Embryonic facial prominence (tissue), 1 donor: Measurements from ENCODE around the gene IQCK.

Source experiments
- DNase-seq: peaks from one replicate; pipeline ENCODE4 v3.0.0-alpha.2; 2016; ENCODE audit errors: extremely low spot score

The IQCK gene

DNA sequence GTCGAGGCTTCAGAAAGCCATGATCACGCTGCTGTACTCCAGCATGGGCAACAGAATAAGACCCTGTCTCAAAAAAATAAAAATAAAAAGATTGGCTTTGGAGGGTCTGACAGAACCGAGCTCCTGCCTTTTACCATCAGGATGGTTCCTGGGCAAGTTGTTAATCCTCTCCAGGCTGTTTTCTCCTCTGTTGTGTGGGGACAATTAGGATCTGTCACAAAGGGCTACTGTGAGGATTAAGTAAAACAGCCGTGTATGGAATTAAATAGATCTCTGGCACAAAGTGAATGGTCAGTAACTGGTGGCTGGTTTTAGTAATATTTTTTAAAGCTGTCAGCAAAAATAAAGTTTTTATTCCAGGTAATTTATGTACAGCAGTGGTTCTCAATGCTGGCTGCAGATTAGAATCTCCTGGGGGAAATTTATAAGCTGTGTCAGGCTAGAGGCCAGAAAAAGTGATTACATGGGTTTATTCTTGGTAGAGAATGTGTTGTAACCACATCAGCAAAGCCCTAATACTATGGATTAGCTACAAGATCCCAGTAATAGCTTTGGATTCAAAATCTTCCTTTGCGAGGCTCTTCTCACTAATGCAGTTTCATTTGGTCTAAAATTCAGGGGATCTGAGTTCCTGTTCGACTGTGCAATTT lies 119.4 kb downstream of the IQCK start:
- DNase-seq: no peak

DNA sequence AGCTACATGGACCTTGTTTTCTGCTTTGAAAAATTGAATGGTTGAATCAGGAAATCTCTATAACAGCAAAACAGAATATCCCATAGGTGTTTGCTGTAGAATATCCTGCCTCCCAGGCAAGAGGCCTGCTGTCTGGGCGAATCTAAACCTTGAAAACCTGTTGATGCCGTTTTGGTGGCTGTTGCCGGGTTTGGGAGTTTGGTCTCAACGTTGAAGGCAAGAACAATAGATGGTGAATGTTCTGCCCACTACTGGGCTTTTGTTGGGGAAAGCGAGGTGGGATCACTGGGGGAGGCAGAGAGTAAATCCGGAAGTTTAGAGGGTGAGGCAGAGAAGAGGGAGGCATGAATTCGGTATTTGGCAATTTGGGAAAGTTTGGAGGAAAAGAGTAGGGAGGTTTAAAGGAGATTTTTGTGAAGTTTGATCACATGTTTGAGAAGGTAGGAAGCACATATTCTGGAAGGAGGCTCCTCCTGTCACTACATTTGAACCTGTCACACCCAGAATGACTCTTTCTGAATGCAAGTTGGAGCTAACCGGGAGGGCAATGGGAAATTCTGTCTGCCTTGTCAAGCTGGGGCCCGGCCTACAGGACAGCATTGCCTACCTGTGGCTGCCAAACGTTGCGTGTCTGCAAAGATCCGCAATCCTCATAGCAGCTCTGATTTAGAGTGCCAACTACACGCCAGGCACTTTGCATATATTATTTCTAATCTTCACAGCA lies 120.1 kb downstream of the IQCK start:
- no peak for DNase-seq

DNA sequence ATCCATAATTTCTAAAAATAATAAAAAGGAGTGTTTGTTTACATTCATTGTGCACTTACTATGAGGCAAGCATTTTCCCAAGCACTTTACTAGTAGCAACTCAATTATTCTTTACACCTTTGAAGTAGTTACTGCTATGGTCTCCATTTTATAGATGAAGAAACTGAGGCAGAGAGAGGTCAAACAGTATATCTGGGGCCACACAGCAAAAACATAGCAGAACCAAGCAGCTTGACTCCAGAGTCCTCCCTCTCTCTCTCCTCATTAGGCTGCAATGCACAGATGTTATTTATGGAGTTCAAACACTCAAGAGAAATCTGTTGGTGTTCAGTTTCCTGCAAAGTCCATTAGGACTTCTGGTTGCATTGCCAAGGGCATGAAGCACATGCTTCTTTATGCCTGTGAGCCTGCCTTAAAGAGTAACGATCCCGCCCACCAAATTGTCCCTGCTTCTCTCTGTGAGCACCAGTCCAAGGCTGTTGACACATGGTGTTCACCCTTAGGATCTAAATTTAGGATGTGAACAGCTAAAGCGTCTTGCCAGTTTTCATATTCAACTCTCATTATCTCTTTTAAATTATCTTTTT lies 122.5 kb downstream of the IQCK start:
- no peak for DNase-seq

DNA sequence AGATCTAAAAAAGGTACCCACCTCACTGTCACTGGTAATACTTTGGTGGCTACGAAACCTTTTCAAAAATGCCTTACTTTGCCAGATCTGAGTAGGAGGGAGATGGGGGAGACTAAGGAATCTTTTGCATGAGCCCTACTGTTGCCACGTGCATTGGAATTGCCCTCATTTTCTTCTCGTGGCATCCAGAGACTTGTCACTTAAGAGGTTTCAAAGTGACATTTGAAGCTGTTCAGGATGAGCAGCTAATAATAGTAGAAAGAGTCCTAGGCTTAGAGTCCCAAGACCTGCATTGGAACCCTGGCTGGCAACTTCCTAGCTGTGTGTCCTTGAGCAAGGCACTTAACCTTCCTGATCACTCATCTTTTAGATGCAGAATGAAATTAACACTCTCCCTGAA lies 123.1 kb downstream of the IQCK start:
- no peak for DNase-seq

DNA sequence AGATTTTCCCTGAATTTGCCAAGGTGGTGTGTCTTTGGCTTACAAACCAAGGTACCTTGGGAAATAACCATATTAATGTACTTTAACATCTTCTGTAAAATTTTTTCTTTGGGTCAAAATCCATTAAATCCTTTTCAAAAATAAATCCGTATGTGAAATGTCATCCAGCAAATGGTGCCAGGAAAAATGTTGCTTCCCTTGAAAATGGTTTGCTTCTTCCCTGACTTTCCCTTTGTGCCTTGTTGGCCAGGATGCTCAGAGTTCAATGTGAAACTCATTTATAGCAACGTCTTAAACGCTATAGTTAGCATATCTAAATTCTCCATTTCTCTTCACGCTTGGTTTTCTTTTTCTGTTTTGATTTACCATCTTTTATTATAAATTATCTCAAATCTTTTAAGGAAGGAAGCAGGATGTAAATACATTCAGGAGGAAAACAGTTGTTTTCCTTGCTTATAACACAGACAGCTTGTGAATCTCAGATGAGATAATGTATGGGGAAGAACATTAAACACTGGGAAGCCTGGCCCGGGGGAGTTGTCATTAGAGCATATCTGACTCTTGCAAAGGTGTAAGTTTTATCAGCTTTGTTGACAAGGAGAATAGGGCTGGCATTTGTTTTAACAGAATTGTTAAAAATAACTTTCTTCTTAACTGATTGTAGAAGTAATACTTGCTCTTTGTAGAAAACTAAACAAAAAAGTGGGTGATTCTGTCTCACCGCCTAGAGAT lies 124.5 kb downstream of the IQCK start:
- DNase-seq: no peak

DNA sequence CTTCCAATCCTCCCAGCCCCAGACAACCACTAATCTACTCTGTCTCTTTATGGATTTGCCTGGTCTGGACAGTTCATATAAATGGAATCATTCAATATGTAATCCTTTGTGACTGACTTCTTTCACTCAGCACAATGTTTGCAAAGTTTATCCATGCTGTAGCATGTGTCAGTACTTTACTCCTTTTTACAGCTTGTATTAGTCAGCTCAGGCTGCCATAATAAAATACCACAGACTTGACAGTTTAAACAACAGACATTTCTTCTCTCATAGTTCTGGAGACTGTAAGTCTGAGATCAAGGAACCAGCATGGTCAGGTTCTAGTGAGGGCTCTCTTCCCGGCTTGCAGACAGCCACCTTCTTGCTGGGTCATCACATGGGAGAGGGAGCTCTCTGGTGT lies 125.3 kb downstream of the IQCK start:
- no peak for DNase-seq

DNA sequence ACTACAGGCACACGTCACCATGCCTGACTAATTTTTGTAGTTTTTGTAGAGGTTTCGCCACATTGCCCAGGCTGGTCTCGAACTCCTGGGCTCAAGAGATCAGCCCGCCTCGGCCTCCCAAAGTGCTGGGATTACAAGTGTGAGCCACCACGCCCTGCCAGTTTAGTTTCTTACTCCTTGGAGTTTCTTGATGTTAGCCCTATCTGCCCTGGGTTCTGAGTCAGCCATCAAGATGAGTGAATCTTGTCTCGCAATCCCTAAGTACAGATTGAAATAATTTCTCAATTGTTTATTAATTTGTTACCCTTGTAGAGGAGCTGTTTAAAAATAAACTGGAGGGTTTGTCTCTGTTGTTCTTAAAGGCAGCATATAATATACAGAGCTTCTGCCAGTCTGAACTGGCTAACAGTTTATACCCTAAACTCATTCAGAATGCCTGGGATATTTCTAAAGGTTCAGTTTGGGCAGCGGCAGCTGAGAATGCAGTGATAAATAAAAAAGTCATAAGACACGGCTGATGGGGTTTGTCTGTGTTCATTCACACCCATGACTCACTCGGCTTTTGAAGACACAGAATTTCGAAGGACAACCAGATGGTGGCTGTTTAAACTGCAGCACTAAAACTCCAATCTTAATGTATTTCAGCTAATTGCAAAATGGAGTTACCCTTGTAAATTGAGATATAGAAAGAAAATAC lies 127.0 kb downstream of the IQCK start:
- no peak for DNase-seq

DNA sequence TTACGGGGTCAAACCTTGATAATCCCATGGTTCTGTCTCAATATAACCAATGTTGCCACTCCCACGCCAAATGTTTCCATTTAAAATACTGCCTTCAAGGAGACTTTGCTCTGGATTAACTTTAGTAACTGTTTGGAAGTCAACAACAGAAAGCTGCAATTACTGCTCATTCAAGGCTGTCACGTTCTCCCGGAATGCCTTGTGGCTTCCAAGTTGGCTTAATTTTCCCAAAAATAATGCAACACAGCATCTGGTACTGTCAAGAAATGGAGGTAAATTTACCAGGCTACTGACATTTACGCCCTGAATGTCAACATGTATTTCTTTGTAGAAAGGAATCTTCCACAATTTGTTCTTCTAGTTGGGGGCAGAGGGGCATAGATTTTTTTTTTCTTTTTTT lies 128.4 kb downstream of the IQCK start:
- DNase-seq: no peak

DNA sequence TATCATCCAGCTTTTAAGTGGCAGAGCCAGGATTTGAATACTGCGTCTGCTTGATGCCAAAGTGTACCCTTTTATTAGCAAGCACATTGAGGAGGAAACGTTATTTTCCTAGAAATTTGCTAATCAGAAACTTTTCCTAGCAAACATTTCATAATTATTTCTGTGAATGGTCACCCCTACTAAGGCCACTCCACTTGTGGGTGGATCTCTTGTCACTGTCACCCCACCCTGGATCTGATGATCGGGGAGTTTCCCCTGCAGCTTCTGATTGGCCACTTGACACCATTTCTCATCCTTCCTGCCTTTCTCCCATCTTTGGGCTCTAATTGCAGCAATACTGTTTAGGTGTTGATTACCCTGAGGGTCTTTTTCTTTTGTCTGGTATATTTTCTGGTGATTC lies 130.7 kb downstream of the IQCK start:
- DNase-seq: no peak

DNA sequence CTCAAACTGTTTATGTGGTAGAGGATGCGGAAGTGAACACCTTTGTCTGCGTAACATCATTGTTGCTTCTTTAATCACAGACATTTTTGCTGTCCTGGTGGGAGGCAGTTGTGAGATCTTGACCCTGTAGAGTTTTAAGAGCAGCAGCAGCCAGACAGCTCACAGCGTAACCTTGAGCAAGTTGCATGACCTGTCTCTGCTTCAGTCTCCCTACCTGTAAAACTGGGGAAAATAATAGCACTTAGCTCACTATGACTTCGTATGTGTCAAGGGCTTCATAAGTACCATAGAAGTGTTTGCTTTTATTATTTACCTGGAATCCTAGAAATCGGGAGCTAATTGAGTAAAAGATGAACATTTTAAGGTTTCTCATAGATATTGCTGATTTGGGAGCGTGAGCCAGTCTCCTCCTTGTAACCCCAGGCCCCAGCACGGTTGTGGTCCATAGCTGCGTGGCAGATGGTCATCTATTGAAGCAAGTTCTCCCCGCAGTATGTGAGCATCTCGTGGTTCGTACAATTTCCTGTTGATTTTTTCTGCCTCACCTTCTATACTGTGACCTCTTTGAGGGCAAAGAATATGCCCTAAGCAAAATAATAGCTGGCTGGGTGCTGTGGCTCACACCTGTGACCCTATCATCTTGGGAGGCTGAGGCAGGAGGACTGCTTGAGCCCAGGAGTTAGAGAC lies 132.2 kb downstream of the IQCK start:
- DNase-seq: no peak

DNA sequence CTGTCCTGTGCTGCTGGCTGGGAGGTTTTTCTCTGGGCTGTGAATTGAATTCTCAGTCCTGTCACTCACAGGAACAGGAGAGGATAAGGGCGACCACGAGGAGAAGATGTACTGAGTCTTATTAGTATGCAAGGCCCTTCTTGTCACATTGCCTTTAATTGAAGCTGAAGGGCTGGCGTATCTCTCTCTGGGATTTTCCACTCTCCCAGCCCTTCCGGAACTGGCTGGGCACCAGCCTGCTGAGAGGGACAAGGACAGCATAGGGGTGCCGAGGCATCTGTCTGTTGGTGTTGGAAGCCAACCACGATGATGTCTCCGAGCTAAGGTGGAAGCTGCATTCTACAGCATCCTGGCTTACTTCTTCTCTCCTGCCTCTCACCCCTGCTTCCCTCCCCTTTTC lies 133.4 kb downstream of the IQCK start:
- no peak for DNase-seq

DNA sequence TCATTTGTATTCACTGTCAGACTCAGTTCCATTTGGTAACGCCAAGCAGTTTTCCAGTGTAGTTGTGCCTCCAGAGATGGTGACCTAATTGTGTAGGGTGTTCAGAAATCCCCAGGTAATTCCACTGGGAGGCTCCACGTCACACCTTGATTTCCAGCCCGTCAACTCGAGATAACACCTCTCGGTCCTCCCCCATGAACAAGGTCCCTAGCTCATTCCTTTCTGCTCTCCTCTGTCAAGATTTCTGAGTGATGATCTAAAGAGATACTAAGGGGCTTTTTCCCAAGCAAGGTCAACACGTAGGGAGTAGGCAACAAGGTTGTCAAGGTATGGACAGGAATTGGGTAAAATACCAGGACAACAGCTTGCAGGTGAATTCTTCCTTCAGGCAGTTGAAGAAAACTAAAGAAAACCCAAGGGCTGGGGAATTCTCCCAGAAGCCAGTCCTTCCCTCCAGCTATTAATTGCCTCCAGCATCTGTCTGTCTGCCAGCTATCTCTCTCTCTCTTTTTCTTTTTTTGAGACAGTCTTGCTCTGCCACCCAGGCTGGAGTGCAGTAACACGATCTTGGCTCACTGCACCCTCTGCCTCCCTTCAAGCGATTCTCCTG lies 135.2 kb downstream of the IQCK start:
- no peak for DNase-seq

DNA sequence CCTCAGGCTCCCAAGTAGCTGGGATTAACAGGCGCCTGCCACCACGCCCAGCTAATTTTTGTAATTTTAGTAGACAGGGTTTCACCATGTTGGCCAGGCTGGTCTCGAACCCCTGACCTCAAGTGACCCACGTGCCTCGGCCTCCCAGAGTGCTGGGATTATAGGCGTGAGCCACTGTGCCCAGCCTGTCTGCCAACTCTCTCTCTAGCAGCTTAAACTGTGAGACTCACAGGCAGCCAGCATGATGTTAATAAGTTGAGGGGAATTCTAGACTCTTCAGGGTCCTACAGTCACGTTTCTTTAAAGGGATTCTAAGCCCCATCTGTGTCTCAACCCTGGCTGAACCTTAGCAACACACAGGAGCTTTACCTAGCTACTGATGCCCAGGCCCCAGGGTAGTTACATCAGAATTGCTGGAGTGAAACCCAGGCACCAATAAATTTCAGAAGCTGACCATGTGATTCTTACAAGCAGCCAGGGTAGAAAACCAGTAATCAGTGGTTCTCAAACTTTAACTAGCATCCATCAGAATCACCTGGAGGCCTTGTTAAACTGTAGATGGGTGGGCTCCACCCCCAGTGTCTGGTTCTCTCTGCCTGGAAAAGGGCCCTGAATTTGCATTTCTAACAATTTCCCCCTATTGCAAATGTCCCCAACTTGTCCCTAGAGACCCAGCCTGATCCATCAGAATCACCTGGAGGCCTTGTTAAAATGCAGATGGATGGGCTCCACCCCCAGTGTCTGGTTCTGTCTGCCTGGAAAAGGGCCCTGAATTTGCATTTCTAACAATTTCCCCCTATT lies 135.9 kb downstream of the IQCK start:
- no peak for DNase-seq

DNA sequence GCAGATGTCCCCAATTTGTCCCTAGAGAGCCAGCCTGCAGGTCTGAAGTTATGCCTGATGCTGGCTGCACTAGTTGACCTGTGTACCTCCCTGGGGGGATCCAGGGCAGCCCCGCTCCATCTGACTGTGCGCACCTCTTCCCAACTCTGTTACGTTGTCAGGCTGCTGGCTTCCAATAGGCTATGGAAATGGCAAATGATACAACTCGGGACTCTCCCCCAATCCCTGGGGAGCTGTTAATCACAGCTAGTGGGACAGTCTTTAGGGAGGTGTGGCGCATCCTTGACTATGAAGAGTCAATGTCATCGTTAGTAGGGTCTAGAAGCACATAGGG lies 136.4 kb downstream of the IQCK start:
- DNase-seq: no peak

DNA sequence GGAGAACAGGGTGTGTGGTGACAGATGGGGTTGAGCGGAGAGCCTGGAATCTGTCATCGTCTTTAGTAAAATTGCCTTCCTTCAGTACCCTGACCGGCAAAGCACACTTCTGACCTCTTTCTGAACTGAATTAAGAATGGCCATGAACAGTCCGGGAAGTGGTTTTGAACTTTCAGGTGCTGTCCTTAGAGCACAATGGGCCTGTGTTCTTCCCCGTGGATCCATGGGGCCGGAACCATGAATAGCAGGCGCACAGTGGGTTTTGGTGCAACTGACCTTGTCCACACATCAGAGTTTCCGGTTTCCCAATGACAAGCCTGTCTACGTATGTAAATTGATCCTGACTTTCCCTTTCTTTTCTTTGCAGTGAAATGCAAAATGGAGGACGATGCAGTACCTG lies 138.0 kb downstream of the IQCK start:
- DNase-seq: no peak

DNA sequence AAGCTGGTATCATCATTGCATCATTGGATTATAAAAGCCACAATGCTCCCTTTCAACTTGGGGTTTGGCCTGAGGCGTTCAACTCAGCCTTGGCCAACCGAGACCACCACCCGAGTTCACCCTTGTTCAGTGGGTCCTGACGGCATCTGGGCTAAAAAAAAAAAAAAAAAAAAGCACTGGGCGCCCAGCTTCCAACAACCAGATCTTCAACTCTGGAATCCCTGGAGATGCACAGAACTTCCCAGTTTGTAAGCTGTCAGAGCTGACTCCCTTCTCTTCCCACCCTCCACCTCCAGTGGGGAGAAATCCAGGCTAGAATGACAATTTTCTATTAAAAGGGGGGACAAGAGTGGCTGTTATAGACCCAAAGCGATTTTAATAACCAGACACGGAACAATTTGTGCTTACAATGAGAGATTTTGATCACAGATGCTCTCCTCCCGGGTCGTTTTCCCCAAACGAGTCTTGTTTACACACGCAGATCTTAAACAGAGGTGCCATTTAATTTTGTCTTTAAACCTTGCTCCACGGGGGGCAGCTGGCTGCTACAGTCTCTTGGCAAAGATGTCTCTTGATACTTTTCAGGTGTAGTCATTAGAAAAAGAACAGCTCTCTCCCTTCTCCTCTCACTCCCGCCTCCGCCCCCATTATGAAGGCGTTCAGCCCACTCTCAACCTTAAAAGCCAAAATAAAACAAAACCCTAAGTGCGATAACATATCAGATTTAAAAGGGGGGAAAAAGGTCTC lies 139.7 kb downstream of the IQCK start:
- DNase-seq: no peak

DNA sequence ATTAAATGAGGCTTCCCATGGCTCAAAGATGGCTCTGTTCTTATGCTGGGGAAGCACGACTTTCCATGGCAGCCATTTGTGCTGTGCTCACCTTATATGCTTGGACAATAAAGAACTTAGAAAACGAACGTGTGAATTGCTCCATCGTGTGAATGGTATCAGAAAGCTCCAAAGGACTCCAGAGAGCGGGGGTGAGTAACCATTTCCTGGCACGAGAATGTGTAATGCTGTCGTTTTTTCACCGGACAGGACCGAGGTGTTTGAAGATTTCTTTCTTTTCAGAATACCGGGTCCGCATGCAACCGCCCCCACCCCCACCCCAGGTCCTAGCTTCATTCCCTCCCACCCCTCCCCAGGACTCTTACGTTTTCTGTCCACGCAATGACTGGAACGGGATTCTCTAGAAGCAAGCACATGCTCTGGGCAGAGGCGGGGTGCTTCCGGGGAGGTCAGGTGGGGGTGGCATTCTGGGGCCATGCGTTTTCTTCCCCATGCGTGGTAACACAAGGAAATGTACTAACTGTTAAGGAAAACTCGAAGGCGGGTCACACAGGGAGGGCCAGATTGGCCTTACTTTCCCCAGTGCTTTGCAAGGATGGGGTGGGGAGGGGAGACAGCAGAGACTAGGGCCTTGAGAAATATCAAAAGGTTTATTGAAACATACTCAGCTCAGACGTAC lies 140.4 kb downstream of the IQCK start:
- no peak for DNase-seq

DNA sequence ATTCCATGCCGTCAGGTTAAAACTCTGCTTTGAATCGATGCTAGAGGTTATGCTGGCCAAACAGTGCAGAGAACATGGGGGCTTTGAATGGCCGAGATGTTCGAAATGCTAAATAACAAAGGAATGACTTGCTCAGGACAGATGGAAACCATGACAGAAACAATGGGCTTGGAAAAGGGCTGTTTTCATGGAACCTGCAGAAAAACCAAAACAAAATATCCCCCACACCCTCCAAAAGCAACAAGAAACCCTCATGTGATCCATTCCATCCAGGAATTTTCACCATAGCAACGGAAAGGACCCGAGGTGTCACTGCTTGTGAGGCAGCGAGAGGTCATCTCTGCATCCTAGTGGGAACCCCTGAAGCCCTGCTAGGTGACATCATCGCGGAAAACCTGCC lies 141.1 kb downstream of the IQCK start:
- DNase-seq: no peak

DNA sequence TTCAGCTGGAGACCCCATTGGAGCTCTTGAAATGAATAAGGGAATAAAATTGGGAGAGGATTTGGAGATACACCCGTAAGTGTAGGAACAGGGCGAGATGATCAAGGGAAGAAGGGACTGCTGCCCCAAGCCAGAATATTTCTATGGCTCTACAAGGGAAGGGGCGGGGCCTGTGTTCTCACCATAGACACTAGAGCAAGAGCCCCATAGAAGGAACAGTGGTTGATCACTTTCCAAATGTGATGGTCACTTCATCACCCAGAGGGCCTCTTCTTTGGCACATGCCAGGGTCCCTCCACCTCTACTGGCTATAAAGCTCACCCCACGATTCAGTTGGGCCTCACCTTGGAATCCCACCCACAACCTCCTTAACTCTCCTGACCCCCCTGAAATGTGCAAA lies 141.5 kb downstream of the IQCK start:
- no peak for DNase-seq
